Heart left ventricle (tissue), 13 donors: Measurements from ENCODE around the gene OR5P2.

Experiments used
- POLR2A ChIP-seq, 2 donors: fragments of 450-650 bp; IDR thresholded peaks; one replicate each; pipeline ENCODE4 v1.6.1; 2017; ENCODE audit warnings: antibody characterized with exemption in 2 of 2, mild to moderate bottlenecking in 2 of 2, moderate library complexity in 2 of 2
- TF ChIP-seq, protein P1 (sequence below), 12 donors: fragments of 200-600 bp; sonication (generic) in 4 of 12; IDR thresholded peaks; one replicate each; pipeline versions ENCODE4 v1.5.0 to v1.8.0; 2018 to 2022; ENCODE audit warnings: antibody characterized with exemption in 12 of 12, mild to moderate bottlenecking in 5 of 12
- donor health status: ischemic (EF 13 %, LVEDD 7.1; RV severe dilation, severe dysfunction).
- donor health status: DM: no; HTN: yes; CAD: no.
- donor health status: DM: no; HTN: no; CAD: no.
- donor health status: ischemic (EF 25% LVEDD 6.9; RV normal size, moderate dysfunction).
- donor health status: ischemic (EF 25% LVEDD 5.7; RV mildly dilated, moderate dysfunction).
- donor health status: ischemic (EF 35%, LVEDD 5.7; RV mildly dilated, moderate dysfunction).
- donor health status: nonischemic (EF 11% LVEDD 7.7; RV severe dilation, severe dysfunction).
- donor health status: DM: yes; HTN: yes; CAD: no.
- donor health status: PGD.
- donor health status: ischemic (EF 29% LVEDD 5.4; RV normal size, mild dysfunction).
- donor health status: nonischemic (EF 23%, LVEDD 6.1; RV moderate dilation, normal function).

GRCh38 chr11:7830740-7831139, 34.0 kb upstream of the OR5P2 start, which contains the start of gene OR5P3:
- no peak for TF ChIP-seq POLR2A (IDR thresholded peaks at IDR 0.05)
- TF ChIP-seq, protein P1, sequence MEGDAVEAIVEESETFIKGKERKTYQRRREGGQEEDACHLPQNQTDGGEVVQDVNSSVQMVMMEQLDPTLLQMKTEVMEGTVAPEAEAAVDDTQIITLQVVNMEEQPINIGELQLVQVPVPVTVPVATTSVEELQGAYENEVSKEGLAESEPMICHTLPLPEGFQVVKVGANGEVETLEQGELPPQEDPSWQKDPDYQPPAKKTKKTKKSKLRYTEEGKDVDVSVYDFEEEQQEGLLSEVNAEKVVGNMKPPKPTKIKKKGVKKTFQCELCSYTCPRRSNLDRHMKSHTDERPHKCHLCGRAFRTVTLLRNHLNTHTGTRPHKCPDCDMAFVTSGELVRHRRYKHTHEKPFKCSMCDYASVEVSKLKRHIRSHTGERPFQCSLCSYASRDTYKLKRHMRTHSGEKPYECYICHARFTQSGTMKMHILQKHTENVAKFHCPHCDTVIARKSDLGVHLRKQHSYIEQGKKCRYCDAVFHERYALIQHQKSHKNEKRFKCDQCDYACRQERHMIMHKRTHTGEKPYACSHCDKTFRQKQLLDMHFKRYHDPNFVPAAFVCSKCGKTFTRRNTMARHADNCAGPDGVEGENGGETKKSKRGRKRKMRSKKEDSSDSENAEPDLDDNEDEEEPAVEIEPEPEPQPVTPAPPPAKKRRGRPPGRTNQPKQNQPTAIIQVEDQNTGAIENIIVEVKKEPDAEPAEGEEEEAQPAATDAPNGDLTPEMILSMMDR (IDR thresholded peaks at IDR 0.05): no peak
